Measurements from ENCODE around the gene CDH8.

DNA sequence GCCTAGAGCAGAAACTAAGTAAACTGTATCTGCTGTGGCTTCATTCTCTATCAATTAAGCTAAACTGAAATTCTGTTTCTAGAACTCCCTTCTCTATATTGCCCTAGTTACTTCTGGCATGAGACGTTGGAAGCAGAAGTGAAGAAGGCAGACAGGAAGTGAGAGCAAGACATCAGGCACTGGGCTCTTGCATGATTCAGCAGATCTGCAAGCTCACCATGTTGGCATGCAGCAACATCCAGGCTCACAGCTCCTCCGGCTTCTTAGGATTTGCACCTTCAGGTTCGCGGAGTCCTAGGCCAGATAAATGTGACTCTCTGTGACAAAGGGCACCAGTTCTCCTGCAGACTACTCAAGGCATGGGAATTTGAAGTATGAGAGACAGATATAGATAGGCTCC, 148.3 kb downstream of the CDH8 start:
- TF ChIP-seq EZH2 (IDR thresholded peaks at IDR 0.05; ENCODE audit: low read length, unreplicated experiment) (no peak), CTCF (conservative IDR thresholded peaks at IDR 0.05; ENCODE audit: low read depth, low read length) (no peak)

Measured in PC-3 (cell line).